Neural cell (in vitro differentiated cells): ENCODE results near the gene CYP46A1. TPM values are rescaled to one million over a fixed set of nuclear protein-coding genes. Genes with fewer than 3 reads are reported as not detected.

Experiments
- H2AFZ ChIP-seq: fragments of 200-600, 300-800 bp; sonication (generic), shearing (Covaris generic); 2 replicates; pipeline ENCODE4 v1.6.0; 2014; ENCODE audit warnings: low read depth, mild to moderate bottlenecking, antibody characterized with exemption, low read length, moderate library complexity
- H3F3A ChIP-seq: fragments of 200-600 bp; shearing (Covaris generic); 2 replicates; pipeline ENCODE4 v1.6.1; 2016; ENCODE audit warnings: mild to moderate bottlenecking, moderate library complexity, mixed read lengths, antibody characterized with exemption, low read length; ENCODE audit not compliant: insufficient read depth, poor library complexity, severe bottlenecking
- H3K27ac ChIP-seq: fragments of 200-600, 300-800 bp; sonication (generic), shearing (Covaris generic); 2 replicates; pipeline ENCODE4 v1.5.1; 2014; ENCODE audit warnings: mild to moderate bottlenecking, low read length, moderate library complexity
- H3K27me3 ChIP-seq: fragments of 300-800, 200-600 bp; sonication (generic), shearing (Covaris generic); 2 replicates; pipeline ENCODE4 v1.6.0; 2014; ENCODE audit warnings: mild to moderate bottlenecking, low read depth, low read length, moderate library complexity; ENCODE audit not compliant: insufficient read depth
- H3K36me3 ChIP-seq: fragments of 300-800, 200-600 bp; sonication (generic), shearing (Covaris generic); 2 replicates; pipeline ENCODE4 v1.5.1; 2014; ENCODE audit warnings: mild to moderate bottlenecking, antibody characterized with exemption, low read length, moderate library complexity; ENCODE audit not compliant: insufficient read depth
- H3K4me2 ChIP-seq: fragments of 300-800, 200-600 bp; sonication (generic), shearing (Covaris generic); 2 replicates; pipeline ENCODE4 v1.6.0; 2014; ENCODE audit warnings: mild to moderate bottlenecking, low read length
- H3K4me3 ChIP-seq: fragments of 300-800, 200-600 bp; sonication (generic), shearing (Covaris generic); 2 replicates; pipeline ENCODE4 v1.5.1; 2014; ENCODE audit warnings: mild to moderate bottlenecking, low read length, moderate library complexity
- H3K79me2 ChIP-seq: fragments of 200-600 bp; shearing (Covaris generic); replicated peaks from 2 replicates; pipeline ENCODE4 v1.6.0; 2014; ENCODE audit warnings: mild to moderate bottlenecking, low read length, moderate library complexity; ENCODE audit not compliant: insufficient read depth
- H3K9ac ChIP-seq: fragments of 300-800, 200-600 bp; sonication (generic), shearing (Covaris generic); 2 replicates; pipeline ENCODE4 v1.6.1; 2016; ENCODE audit warnings: mild to moderate bottlenecking, low read length, mixed read lengths
- H3K9me2 ChIP-seq: fragments of 200-600 bp; shearing (Covaris generic); 2 replicates; pipeline ENCODE4 v1.6.1; 2016; ENCODE audit warnings: mild to moderate bottlenecking, low read length, mixed read lengths; ENCODE audit not compliant: insufficient read depth
- H3K9me3 ChIP-seq: fragments of 200-600, 300-800 bp; sonication (generic), shearing (Covaris generic); 2 replicates; pipeline ENCODE4 v1.6.1; 2016; ENCODE audit warnings: mild to moderate bottlenecking, mixed run types, low read length, moderate library complexity, mixed read lengths
- H4K20me1 ChIP-seq: fragments of 200-600 bp; shearing (Covaris generic); 2 replicates; pipeline ENCODE4 v1.6.1; 2016; ENCODE audit warnings: mild to moderate bottlenecking, mixed run types; ENCODE audit not compliant: insufficient read depth
- CTCF ChIP-seq: fragments of 450-650 bp; IDR thresholded peaks from 2 replicates; pipeline ENCODE4 v1.5.1; 2014; ENCODE audit warnings: antibody characterized with exemption, mild to moderate bottlenecking, moderate library complexity; ENCODE audit not compliant: poor library complexity, severe bottlenecking
- EP300 ChIP-seq: fragments of 450-650 bp; conservative IDR thresholded peaks from 2 replicates; pipeline ENCODE4 v1.6.1; 2014; ENCODE audit warnings: antibody characterized with exemption, mild to moderate bottlenecking, moderate library complexity; ENCODE audit not compliant: poor library complexity, severe bottlenecking
- EZH2 ChIP-seq: fragments of 200-600, 300-800 bp; shearing (Covaris generic), sonication (generic); IDR thresholded peaks from 2 replicates; pipeline ENCODE4 v1.6.1; 2014; ENCODE audit warnings: antibody characterized with exemption, low read length, borderline replicate concordance, mild to moderate bottlenecking; ENCODE audit not compliant: insufficient read depth, poor library complexity, severe bottlenecking
- MXI1 ChIP-seq: fragments of 450-650 bp; conservative IDR thresholded peaks from 2 replicates; pipeline ENCODE4 v1.6.1; 2014; ENCODE audit warnings: antibody characterized with exemption, mild to moderate bottlenecking; ENCODE audit not compliant: poor library complexity, severe bottlenecking
- POLR2AphosphoS5 ChIP-seq: IDR thresholded peaks from 2 replicates; pipeline ENCODE4 v1.6.1; 2012
- RAD21 ChIP-seq: fragments of 450-650 bp; conservative IDR thresholded peaks from 2 replicates; pipeline ENCODE4 v1.6.1; 2014; ENCODE audit warnings: antibody characterized with exemption, mild to moderate bottlenecking, moderate library complexity
- REST ChIP-seq: IDR thresholded peaks from 2 replicates; pipeline ENCODE4 v1.6.1; 2012; ENCODE audit warnings: borderline replicate concordance
- SMC3 ChIP-seq: fragments of 450-650 bp; conservative IDR thresholded peaks from 2 replicates; pipeline ENCODE4 v1.6.1; 2014; ENCODE audit warnings: antibody characterized with exemption, mild to moderate bottlenecking, moderate library complexity; ENCODE audit not compliant: poor library complexity
- TAF1 ChIP-seq: IDR thresholded peaks from 2 replicates; pipeline ENCODE4 v1.6.1; 2012; ENCODE audit warnings: low read depth
- polyA plus RNA-seq: library from polyadenylated mRNA; depleted of rRNA; stranded (reverse); fragments of >200 nt; gene quantifications from 2 replicates; pipeline ENCODE4 v1.2.3, GENCODE V29; 2014

The CYP46A1 gene
- polyA plus RNA-seq, 1 donor from 2014 or later: 5.4 TPM

GRCh38 chr14:99648027-99648784, 35.9 kb upstream of the CYP46A1 start:
- no peaks in the 10 kb centered on the region for H3K9me2 ChIP-seq
- peaks cover 15% of the 10 kb centered on the region for H3K27me3 ChIP-seq
- no peak overlapping the region for H3K4me3 ChIP-seq
- H3F3A ChIP-seq: no peaks in the 10 kb centered on the region
- TF ChIP-seq EZH2 (no peak), SMC3 (no peak), TAF1 (no peak), EP300 (no peak), CTCF (no peak), POLR2AphosphoS5 (no peak), MXI1 (no peak), RAD21 (no peak), REST (no peak)
- H4K20me1 ChIP-seq: no peaks in the 10 kb centered on the region
- no peak overlapping the region for H3K27ac ChIP-seq
- no peaks in the 10 kb centered on the region for H3K9me3 ChIP-seq
- no peaks in the 10 kb centered on the region for H3K36me3 ChIP-seq
- no peak overlapping the region for H2AFZ ChIP-seq
- no peak overlapping the region for H3K9ac ChIP-seq
- H3K79me2 ChIP-seq: no peaks in the 10 kb centered on the region
- no peak overlapping the region for H3K4me2 ChIP-seq

DNA sequence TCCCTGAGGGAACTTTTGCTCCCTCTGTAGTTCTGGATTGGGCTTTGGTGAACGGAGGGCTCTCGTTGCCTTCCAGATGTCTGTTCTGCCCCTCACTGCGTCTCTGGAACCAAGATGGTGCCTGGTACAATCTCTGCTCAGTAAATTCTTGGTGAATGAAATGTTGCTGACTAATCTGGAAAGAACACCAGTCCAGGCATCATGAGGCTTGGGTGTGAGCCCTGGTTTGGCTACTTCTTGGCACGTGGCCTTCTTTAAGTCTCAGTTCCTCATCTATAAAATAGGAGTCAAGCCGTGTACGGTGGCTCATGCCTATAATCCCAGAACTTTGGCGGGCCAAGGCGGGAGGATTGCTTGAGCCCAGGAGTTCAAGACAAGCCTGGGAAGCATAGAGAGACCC, 34.9 kb upstream of the CYP46A1 start:
- H3K27me3 ChIP-seq: peaks cover 13% of the 10 kb centered on the region
- no peaks in the 10 kb centered on the region for H3K79me2 ChIP-seq
- H4K20me1 ChIP-seq: no peaks in the 10 kb centered on the region
- TF ChIP-seq RAD21 (no peak), POLR2AphosphoS5 (no peak), TAF1 (no peak), MXI1 (no peak), EZH2 (no peak), CTCF (no peak), SMC3 (no peak), REST (no peak), EP300 (no peak)
- no peaks in the 10 kb centered on the region for H3K9me3 ChIP-seq
- no peaks in the 10 kb centered on the region for H3F3A ChIP-seq
- no peaks in the 10 kb centered on the region for H3K36me3 ChIP-seq
- H2AFZ ChIP-seq: no peak overlapping the region
- no peak overlapping the region for H3K4me2 ChIP-seq
- no peaks in the 10 kb centered on the region for H3K9me2 ChIP-seq
- H3K9ac ChIP-seq: no peak overlapping the region
- no peak overlapping the region for H3K4me3 ChIP-seq
- no peak overlapping the region for H3K27ac ChIP-seq
